ENCODE results near the gene MEAK7. TPM values are rescaled to one million over a fixed set of nuclear protein-coding genes. Genes with fewer than 3 reads are reported as not detected.

MEAK7 gene
- total RNA-seq = 16.9 and 17.3 TPM in 2 replicates
- polyA plus RNA-seq = 19.6 and 23.4 TPM in 2 replicates
- 23.0 and 23.9 TPM in 2 replicates for polyA plus RNA-seq (2012)
- 23.6 and 30.7 TPM in 2 replicates for polyA minus RNA-seq (ENCODE audit: low replicate concordance)

GRCh38 chr16:84504420-84505248 lies at the start of gene MEAK7:
MEAK7 (minus strand) TSS chr16:84504659; CDS start chr16:84498086, 6,573 bp downstream.
- TF ChIP-seq EZH2 (IDR thresholded peaks at IDR 0.05; ENCODE audit: low read length, missing control alignments) (no peak), CTCF (conservative IDR thresholded peaks at IDR 0.05 in 1 of 2, IDR thresholded peaks at IDR 0.05 in 1 of 2; ENCODE audit: low read depth in 1 of 2, low read length in 2 of 2) (no peak)
- H3K4me1 ChIP-seq (ENCODE audit: control insufficient read depth, extremely low read depth, insufficient read depth, low read length) = peaks cover 16% of the 10 kb centered on the region
- H3K4me3 ChIP-seq (replicated peaks in 1 of 4; ENCODE audit: control extremely low read depth in 1 of 4, insufficient read depth in 1 of 4, low read depth in 3 of 4, low read length in 4 of 4) = peak within 1 kb of the TSS; percentile 70 to 94 (median 90)
- H3K36me3 ChIP-seq (ENCODE audit: control insufficient read depth, insufficient read depth, low read length) = peaks cover 6% of the 10 kb centered on the region
- H3K79me2 ChIP-seq (ENCODE audit: control insufficient read depth, insufficient read depth, low read length) = peaks cover 23% of the 10 kb centered on the region
- peak; percentile 98 for DNase-seq (ENCODE audit: low read depth in 2 of 2)
- H2AFZ ChIP-seq (ENCODE audit: low read length) = peak within 1 kb of the TSS; percentile 91
- H3K9ac ChIP-seq (ENCODE audit: insufficient read depth, low read length) = peak within 1 kb of the TSS; percentile 90
- H3K9me3 ChIP-seq (ENCODE audit: control insufficient read depth, insufficient read depth, low read depth, low read length) = no peaks in the 10 kb centered on the region
- no peaks in the 10 kb centered on the region for H3K27me3 ChIP-seq (ENCODE audit: control insufficient read depth, insufficient read depth, low read length)
- peak within 1 kb of the TSS; percentile 99 for H3K4me2 ChIP-seq (ENCODE audit: extremely low read depth, insufficient read depth, low read length)
- H3K27ac ChIP-seq (ENCODE audit: insufficient read depth, low read length) = peak within 1 kb of the TSS; percentile 89
- no peaks in the 10 kb centered on the region for H4K20me1 ChIP-seq (ENCODE audit: control insufficient read depth, extremely low read depth, insufficient read depth, low read length)

- Histone ChIP-seq H3K27me3 (ENCODE audit: control insufficient read depth, insufficient read depth, low read length) (no peaks in the 10 kb centered on the region), H3K36me3 (ENCODE audit: control insufficient read depth, insufficient read depth, low read length) (no peaks in the 10 kb centered on the region), H3K27ac (ENCODE audit: insufficient read depth, low read length) (no peak overlapping the region), H2AFZ (ENCODE audit: low read length) (no peak overlapping the region), H3K4me2 (ENCODE audit: extremely low read depth, insufficient read depth, low read length) (no peak overlapping the region), H3K79me2 (ENCODE audit: control insufficient read depth, insufficient read depth, low read length) (no peaks in the 10 kb centered on the region), H3K9ac (ENCODE audit: insufficient read depth, low read length) (no peak overlapping the region), H3K9me3 (ENCODE audit: control insufficient read depth, insufficient read depth, low read depth, low read length) (no peaks in the 10 kb centered on the region), H3K4me3 (replicated peaks in 1 of 4; ENCODE audit: control extremely low read depth in 1 of 4, insufficient read depth in 1 of 4, low read depth in 3 of 4, low read length in 4 of 4) (no peak overlapping the region), H4K20me1 (ENCODE audit: control insufficient read depth, extremely low read depth, insufficient read depth, low read length) (no peaks in the 10 kb centered on the region), H3K4me1 (ENCODE audit: control insufficient read depth, extremely low read depth, insufficient read depth, low read length) (no peaks in the 10 kb centered on the region)
- TF ChIP-seq CTCF (conservative IDR thresholded peaks at IDR 0.05 in 1 of 2, IDR thresholded peaks at IDR 0.05 in 1 of 2; ENCODE audit: low read depth in 1 of 2, low read length in 2 of 2) (no peak), EZH2 (IDR thresholded peaks at IDR 0.05; ENCODE audit: low read length, missing control alignments) (no peak)
- DNase-seq (ENCODE audit: low read depth in 2 of 2) = no peak
Measured at GRCh38 chr16:84553873-84554399, 49.5 kb upstream of the MEAK7 start.

GRCh38 chr16:84552135-84552534 lies 47.7 kb upstream of the MEAK7 start:
- no peak overlapping the region for H2AFZ ChIP-seq (ENCODE audit: low read length)
- H4K20me1 ChIP-seq (ENCODE audit: control insufficient read depth, extremely low read depth, insufficient read depth, low read length) = no peaks in the 10 kb centered on the region
- no peak for DNase-seq (ENCODE audit: low read depth in 2 of 2)
- H3K36me3 ChIP-seq (ENCODE audit: control insufficient read depth, insufficient read depth, low read length) = no peaks in the 10 kb centered on the region
- no peaks in the 10 kb centered on the region for H3K4me1 ChIP-seq (ENCODE audit: control insufficient read depth, extremely low read depth, insufficient read depth, low read length)
- no peaks in the 10 kb centered on the region for H3K27me3 ChIP-seq (ENCODE audit: control insufficient read depth, insufficient read depth, low read length)
- no peaks in the 10 kb centered on the region for H3K9me3 ChIP-seq (ENCODE audit: control insufficient read depth, insufficient read depth, low read depth, low read length)
- TF ChIP-seq CTCF (conservative IDR thresholded peaks at IDR 0.05 in 1 of 2, IDR thresholded peaks at IDR 0.05 in 1 of 2; ENCODE audit: low read depth in 1 of 2, low read length in 2 of 2) (no peak), EZH2 (IDR thresholded peaks at IDR 0.05; ENCODE audit: low read length, missing control alignments) (no peak)
- H3K4me3 ChIP-seq (replicated peaks in 1 of 4; ENCODE audit: control extremely low read depth in 1 of 4, insufficient read depth in 1 of 4, low read depth in 3 of 4, low read length in 4 of 4) = no peak overlapping the region
- no peak overlapping the region for H3K9ac ChIP-seq (ENCODE audit: insufficient read depth, low read length)
- no peak overlapping the region for H3K4me2 ChIP-seq (ENCODE audit: extremely low read depth, insufficient read depth, low read length)
- no peak overlapping the region for H3K27ac ChIP-seq (ENCODE audit: insufficient read depth, low read length)
- H3K79me2 ChIP-seq (ENCODE audit: control insufficient read depth, insufficient read depth, low read length) = no peaks in the 10 kb centered on the region

Measured in fibroblast of lung (primary cell).